GM21381 (cell line): ENCODE measurements around the gene CAMK2B.

Experiments
- ATAC-seq: cut with Tn5 transposase; IDR thresholded peaks from one replicate; pipeline ENCODE4 v1.9.1; 2021; ENCODE audit warnings: mild to moderate bottlenecking, moderate library complexity; ENCODE audit not compliant: unreplicated experiment

The CAMK2B gene

DNA sequence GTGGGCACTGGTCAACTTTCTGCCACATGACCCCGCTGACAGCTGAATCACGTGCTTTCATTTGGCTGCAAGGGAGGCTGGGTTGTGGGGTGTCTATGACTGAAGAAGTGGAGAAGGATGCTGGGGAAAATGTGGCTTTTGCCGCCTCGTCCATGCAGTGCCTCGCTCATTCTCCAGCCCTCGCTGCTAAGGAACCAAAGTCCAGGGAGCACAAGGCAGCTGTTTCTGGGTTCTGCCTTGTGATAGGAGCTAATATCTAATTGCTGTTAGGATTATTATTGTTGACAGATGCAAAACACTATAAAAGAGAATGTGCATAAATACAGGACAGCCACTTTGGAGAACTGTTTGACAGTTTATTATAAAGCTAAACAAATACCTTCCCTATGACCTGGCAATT is 4.9 kb upstream of the CAMK2B start:
- no peak for ATAC-seq

DNA sequence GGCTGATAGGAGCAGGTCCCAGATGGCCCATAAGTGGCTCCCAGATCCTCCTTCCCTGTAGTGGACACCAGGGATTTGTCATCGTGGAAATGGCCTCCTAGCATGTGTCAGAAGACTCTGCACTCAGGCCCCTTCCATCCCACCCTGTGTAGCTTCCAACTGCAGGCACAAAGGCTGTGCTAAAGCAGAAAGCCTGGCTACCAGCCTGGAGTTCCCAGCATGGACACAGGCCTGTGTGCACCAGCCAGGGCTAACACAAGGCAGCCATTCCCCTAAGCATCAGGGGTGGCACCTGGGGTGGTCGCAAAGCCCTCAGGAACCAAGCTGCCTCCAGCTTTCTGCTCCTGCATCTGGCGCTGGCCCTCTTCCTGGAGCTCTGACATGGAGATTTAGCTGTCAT is 4.5 kb upstream of the CAMK2B start:
- no peak for ATAC-seq

DNA sequence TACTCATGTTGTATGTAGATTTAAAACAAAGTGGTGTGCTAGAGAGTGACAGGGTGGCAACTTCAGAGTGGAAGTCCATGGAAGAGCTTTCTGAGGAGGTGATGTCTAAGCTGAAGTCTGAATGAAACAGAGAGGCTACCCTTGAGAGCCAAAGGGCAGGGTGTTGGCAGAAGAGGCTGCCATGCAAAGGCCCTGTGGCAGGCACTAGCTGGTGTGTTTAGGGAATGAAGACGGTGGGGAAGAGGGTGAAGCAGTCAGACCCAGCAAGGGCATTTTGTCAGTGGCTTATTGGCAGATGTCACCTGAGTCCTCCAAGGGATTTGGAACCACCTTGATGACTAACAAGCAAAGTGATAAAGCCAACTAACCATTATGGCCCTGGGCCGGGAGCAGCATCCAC is 3.7 kb upstream of the CAMK2B start:
- ATAC-seq, result no peak

DNA sequence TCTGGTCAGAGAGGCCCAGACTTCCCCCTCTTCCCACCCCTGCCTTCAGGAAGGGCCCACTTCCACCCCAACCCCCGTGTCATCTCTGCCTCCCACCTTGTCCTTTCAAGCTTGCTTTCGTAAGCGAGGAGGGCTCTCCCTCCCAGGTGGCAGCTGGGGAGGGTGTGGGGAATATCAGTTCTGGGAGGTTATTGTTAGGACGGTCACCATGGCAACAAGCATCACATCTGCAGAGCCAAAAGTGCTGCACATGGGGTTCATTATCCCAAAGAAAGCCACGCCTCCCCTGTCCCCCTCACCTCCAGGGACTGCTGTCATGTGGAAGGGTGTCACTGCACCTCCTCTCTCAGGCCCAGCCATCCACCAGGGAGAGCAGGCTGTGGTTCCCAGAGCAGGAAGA is 2.6 kb upstream of the CAMK2B start:
- ATAC-seq, result no peak

DNA sequence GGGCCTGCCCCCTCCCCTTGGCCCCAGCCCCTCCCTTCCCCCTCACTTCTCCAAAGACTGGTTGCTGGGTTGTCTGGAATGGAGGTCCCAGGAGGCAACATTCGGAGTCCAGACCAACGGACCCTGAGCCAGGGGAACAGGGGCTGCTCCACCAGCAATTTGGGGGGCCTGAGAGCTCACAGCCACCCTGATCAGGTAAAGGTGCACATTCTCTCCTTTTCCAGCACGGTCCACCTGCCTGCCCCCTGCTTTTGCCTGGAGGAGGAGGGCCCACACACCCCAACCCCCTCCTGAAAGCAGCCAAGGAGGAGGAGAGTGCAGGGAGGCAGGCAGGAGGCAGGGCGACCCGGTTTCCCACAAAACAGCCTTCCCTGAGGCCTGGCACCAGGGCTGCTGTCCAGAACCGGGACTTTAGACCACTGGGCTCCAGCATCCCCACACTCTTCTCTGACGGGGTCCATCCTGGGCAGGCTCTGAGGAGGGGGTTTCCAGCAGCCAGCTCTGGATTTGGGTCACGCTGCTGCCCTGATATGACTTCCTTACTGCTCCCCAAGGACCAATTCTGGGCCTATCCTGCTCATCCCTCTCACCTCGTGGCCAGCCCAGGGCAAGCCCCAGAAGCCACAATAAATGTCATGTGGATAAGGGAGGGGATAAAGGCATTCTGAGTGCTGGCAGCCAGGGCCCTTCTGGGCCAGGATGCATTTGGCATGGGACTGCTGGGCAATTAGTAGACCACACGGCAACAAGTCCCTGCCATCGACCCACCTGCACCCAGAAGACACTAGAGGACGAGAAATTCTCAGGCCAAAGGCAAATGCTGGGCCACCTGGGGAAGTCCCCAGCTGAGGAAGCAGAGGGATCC is 1.1 kb upstream of the CAMK2B start:
- ATAC-seq, result no peak

DNA sequence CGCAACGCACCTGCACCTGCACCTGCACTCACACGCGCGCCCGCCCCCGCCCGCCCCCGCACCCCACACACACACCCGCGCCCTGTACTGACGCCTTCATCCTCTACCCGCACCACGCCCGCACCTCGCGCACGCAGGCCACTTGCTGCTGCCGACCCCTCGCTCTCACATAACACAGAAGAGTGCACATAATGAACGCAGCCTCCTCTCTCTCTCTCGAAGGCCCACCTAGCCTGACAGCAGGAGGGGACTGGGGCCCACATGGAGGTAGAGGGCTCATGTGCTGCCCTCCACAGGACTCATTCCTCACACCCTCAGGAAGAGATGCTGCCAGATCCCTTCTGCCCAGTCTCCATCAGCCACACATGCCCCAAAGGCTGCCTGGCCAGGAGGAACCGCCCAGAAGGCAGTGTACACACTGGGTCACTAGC is 432 bp upstream of the CAMK2B start:
- no peak for ATAC-seq

DNA sequence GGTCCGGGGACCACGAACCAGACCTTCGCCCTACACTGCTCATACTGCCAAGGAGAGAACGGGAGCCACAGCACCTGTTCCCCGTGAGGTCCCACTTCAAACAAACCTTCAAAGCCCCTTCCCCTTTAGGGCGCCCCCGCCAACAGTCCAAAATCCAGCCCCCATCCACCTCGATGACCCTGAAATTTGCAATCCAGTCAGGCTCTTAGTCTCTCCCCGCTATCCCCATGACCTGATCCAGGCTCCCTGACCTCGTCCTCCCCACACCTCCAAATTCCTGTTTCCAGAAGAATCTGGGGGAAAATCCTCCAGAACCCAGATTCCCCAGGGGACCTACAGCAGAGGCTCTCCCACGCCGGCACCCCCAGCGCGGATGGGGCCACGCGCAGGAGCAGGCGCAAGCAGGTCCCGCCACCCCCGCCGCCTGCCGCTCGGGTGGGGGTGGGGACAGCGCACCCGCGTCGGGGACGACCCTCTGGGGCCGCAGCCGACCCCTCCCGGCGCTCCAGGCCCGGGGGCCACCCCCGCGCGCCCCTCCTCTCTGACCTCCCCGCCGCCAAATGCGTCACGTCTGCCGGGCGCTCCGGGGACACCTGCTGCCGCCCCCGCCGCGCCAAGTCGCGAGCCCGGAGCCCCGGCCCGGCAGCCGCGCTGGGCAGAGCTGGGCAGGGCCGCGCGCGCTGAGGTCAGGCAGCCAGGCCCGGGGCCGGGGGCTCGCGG is 753 bp downstream of the CAMK2B start:
- ATAC-seq, result no peak

DNA sequence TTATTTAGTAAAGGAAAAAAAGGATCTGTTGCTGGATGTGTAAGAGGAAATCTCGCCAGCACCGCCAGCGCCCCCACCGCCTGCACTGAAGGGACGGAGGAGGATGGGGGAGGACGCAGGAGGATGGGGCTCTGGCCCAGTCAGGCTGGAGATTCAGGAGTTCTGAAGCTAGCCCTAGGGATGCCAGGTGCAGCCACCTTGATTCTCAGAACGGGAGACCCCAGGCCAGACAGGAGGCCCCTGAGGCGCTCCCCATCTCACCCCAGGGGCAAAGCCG is 1.3 kb downstream of the CAMK2B start:
- ATAC-seq, result no peak

DNA sequence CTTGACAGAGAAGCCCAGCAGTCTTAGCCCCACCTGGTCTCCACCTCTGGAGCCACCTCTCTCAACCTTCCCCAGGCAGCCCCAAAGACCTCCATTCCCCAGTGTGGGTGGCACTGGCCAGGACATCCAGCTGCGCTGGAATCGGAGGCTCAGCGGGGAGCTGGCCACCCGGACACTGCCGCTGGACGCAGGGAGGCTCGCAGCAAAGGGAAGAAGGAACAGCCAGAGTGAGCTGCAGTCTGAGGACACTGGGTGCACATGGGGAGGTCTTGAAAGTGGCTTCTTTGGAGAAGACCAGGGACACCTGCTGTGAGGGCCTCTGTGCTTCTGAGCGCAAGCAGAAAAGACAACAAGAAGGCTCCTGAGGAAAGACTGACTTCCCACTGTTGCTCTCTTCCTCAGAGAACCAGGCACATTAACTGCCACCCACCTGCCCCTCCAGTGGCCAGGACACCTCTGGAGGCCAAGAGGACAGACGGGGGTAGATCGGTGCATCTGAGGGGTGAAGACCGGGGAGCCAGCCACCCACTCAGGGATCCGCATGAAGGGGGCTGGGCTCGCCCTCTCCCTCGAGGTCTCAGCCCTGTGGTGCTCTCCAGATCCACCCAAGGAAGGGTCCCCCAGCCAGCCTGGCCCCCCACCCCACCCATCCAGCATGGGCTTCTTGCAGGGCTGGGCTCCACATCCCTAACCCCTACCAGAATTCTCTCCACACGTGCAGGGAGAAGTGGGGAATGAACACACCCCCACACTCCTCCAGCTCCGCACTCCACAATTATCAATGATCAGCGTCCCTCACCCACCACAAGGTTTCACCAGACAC is 1.8 kb downstream of the CAMK2B start:
- no peak for ATAC-seq

DNA sequence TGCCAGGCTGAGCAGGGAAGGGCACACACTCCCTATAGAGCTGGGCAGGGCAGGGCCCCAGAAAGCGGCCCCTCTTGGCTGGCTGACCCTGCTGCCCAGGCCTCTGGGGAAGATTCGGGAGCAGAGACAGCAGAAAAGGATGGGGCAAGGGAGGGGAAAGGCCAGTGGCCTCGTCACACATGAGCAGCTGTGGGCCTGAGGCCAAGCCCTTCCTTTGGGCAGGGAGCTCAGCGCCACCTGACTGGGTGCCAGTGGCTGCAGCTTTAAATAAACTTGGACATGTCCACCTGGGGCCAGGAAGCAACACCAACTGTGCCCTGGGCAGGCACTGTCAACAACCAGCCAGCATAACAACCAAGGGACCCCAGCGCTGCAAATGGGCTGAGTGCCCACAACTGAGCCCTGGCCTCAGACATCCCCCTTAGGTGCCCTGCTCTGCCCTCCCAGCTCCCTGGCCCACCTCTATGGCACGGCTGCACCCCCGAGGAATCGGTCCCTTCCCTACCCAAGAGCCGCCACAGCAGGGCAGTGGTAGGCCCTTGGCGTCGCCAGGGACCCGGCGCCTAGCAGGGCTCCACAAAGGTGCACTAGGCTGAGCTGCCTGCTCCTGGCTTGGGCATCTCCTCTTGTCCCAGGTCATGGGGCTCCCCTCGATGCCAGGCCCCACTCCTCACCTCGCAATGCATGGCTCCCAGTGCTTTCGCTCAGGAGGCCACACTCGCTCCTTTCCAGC is 2.6 kb downstream of the CAMK2B start:
- no peak for ATAC-seq

DNA sequence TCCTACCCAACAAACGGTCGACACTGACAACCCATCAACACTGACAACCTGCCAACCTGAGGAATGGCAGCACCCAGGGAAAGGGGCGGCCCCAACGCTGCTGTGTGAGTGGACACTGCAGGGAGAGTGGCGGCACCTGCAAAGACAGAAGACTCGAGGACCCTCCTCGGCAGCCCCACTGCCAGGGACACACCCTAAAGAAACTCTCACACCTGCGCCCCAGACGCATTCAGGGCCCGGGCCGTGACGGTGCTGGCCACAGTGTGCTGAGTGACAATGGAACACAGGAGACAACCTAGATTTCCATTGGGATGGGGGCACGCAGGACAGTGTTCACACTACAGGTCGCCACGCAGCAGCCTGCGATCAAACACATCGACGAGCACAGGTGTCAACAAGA is 3.6 kb downstream of the CAMK2B start:
- ATAC-seq, result no peak

DNA sequence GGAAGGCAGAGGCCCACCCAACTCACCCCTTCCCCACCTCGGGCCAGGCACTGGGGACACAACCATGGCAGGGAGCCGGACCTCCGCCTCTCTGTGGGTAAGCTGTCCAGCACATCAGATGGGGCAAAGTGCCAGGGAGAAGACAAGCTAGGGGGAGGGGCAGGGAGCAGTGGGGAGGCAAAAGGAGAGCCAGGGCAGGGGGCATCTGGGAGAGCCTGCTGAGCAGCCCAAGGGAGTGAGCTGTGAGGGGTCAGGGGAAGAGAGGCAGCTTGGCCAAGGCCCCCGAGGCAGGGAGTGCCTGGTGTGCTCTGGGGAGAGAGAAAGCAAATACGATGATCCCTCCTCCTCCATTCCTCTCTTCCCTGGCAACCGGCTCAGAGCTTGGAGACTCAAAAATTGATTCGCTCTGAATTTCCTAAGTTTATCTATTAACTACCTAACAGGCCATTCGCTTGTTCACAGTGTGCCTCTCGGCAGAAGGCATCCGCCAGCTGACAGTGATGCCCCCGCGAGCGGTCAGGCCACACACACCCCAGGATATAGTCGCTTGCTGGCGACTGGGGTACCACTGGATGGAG is 4.5 kb downstream of the CAMK2B start:
- no peak for ATAC-seq

DNA sequence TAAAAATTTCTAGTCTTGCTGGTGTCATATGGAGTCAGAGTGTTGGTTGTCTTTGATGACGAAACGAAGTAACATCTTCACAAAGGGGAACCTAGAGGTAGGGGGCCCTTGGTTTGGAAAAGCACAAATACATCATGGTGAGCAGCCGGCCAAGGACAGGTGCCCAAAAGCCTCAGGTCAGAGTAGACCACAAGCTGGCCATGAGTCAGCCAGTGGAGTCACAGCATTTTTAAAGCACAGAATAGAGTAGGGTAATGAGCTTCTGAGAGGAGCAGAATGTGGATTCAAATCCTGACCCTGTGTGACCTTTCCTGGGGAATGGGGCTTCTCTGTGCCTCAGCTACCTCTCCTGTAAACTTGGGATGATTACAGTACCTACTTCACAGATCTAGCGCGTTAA is 5.3 kb downstream of the CAMK2B start:
- no peak for ATAC-seq

DNA sequence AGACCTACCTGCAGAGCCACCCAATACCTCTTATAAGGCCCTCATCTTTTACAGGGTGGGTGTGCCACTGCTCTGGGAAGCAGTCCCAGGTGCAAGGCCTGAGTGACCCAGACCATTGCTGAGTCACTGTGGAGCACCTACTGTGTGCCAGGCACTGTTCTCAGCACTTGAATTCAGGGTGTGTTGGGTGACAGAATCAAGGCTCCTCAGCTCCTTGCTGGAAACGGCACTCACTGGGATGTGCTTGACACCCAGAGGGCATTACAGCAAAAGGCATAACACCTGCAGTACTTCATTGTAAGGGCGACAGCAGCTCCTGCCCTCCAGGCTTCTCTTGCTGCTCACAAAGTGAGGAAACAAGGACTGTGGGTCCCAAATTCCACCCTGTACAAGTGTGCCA is 7.1 kb downstream of the CAMK2B start:
- ATAC-seq, result no peak

DNA sequence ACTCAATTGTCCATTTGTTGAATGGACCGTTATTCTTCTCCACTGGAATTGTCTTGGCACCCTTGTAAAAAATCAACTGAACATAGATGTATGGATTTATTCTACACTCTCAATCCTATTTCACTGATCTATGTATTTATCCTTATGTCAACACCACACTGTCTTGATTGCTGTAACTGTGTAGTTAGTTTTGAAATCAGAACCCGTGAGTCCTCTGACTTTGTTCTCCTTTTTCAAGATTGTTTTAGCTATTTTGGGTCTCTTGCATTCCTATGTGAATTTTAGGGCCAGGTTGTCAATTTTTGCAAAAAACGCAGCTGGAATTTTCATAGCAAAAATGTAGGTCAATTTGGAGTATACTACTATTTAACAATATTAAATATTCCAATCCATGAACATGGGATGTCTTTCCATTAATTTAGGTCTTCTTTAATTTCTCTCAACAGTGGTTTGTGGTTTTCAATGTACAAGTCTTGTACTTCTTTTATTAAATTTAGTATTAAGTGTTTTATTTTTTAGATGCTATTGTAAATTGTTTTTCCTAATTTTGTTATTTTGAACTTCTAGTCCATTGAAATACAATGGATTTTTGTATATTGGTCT is 10.0 kb downstream of the CAMK2B start:
- ATAC-seq, result no peak

DNA sequence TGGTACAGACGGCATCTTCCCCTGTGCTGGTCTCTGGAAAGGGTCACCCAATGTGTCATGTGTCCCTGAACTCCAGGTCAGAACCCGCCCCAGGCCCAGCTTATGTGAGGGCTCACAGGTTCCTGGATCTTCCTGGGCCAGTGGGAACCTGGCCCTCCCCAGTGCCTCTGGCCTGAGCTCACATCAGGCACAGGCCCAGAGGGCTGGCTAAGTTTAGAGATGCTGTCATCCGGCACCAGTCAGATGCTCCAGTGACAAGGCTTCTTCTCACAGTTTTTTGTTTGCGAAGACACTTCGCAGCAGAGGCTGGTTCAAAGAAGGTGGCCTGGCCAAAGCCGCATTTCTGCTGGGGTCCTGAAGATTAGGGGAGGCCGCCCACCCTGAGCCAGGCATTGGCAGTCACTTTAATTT is 11.8 kb downstream of the CAMK2B start:
- no peak for ATAC-seq

DNA sequence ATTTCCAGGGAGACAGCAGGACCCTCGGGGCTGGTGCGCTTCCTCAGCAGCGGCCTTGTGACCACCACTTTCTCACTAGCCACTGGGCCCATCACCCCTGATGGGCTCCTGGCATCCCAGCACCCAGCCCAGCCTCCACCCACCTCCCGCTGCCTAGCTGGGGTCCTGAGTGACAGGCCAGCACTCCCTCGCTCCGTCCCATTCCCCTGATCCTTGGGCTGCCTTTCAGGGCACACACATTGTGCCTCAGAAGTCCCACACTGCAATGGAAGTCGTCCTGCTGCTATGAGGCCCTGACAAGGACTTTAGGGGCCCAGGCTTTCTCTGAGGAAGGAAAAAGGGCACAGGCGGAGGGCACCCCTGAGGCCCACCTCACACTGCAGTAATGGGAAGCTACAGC is 12.4 kb downstream of the CAMK2B start:
- ATAC-seq, result no peak

DNA sequence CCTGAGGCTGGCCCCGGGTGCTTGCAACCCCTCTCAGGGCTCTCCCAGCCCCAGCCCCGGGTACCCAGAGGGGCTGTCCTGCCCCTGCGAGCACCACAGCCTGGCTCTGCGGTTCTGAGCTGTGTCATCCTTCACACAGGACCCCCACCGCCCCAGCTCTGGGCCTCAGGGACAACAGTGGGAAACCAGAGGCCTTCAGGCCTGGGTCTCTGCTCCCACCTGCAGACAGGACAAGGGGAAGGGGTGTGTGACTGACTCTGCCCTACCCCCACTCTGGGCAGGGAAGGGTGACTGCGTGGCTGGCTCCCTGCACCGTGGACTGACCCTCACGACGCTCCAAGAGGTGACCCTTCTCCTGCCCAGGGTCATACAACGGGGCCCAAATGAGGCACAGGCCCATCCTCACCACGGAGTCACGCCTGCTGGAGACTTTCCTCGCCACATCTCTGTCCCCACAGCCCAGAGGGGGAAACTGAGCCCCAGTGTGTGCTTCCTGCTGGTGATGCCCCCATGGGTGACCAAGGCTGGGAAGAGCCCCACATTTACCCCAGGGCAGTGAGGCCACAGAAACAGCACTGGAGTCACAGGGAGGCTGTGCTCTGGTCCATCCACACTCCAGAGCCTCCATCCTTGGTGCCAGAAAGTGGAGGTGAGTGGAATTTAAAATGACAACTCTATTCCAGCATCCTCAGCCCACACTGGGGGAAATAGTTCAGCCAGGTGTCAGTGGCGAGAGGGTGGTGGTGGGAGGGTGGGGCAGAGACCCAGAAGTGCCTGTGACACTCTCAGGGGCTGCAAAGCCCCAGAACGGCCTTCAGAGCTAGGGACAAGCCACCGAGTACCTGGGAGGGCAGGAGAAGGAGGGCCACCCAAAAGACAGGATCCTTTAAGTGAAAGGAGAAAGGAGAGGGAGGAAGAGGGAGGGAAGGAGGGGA is 13.6 kb downstream of the CAMK2B start:
- ATAC-seq, result no peak

DNA sequence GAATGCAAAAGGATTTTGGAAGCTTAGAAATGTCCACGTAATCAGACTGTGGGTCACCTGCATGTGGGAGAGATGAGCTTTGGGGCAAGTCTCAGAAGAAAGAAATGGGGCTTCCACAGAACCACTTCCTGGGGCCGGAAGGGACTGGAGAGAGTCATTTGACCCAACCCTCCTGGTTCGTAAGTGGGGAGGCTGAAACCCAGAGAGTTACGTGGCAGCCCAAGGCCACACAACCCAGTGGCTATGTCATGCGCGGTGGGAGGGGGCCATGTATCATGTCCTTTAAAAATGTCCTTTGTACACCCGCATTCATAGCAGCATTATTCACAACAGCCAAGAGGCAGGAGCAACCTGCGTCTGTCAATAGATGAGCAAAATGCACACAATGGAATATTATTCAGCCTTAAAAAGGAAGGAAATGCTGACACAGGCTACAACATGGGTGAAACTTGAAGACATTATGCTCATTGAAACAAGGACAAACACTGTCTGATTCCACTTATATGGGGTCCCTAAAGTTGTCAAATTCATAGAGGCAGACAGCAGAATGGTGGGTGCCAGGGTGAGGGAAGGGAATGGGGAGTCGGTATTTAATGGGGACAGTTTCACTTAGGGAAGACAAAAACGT is 15.1 kb downstream of the CAMK2B start:
- no peak for ATAC-seq
